SU-DHL-6 (cell line): ENCODE data around the gene LAMB2.

Experiments used
- EZH2phosphoT487 ChIP-seq: fragments of 200-600 bp; sonication (generic), shearing (Covaris generic); conservative IDR thresholded peaks from 2 replicates; pipeline ENCODE4 v1.6.1; 2018; ENCODE audit warnings: mild to moderate bottlenecking, antibody characterized with exemption, low read length, moderate library complexity, mixed read lengths
- TF ChIP-seq, protein P1 (sequence below): fragments of 200-600 bp; sonication (generic); IDR thresholded peaks from one replicate; pipeline ENCODE4 v1.5.1; 2017; ENCODE audit warnings: antibody characterized with exemption, mild to moderate bottlenecking, low read length, moderate library complexity; ENCODE audit not compliant: insufficient read depth, poor library complexity, severe bottlenecking

DNA sequence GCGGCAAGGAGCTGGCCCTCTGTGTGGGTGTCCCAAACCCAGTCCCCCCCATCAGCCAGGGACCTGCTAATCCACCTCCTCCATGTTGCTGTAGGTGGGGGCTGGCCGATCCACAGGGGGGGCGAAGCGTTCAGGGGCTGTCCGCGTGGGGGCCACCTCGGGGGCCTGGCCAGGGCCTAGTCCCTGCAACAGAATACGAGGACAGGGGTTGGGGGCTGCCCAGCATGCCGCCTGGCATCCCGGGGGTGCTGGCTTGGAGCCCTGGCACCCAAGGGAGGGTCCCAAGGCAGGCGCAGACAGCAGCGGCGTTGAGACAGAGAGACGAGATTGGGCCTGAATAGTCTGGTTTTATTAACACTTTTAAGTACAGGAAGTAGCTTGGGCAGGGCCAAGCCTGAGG lies 24.5 kb downstream of the LAMB2 start:
- TF ChIP-seq, protein P1, sequence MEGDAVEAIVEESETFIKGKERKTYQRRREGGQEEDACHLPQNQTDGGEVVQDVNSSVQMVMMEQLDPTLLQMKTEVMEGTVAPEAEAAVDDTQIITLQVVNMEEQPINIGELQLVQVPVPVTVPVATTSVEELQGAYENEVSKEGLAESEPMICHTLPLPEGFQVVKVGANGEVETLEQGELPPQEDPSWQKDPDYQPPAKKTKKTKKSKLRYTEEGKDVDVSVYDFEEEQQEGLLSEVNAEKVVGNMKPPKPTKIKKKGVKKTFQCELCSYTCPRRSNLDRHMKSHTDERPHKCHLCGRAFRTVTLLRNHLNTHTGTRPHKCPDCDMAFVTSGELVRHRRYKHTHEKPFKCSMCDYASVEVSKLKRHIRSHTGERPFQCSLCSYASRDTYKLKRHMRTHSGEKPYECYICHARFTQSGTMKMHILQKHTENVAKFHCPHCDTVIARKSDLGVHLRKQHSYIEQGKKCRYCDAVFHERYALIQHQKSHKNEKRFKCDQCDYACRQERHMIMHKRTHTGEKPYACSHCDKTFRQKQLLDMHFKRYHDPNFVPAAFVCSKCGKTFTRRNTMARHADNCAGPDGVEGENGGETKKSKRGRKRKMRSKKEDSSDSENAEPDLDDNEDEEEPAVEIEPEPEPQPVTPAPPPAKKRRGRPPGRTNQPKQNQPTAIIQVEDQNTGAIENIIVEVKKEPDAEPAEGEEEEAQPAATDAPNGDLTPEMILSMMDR = no peak
- no peak for TF ChIP-seq EZH2phosphoT487
